ENCODE measurements around the gene HDAC10. TPM values are rescaled to one million over a fixed set of nuclear protein-coding genes. Genes with fewer than 3 reads are reported as not detected.

Gene HDAC10
- total and polyA plus RNA-seq, 7 donors = 7.2 to 47.4 (median 12.5) TPM

- WGBS, 2 donors = 95 to 96% methylated on average over 57 of the region's 57 CpGs
- Histone ChIP-seq H3K9me3 (no peaks in the 10 kb centered on the region), H3K4me1 (peaks cover 0 to 29% (median 25%) of the 10 kb centered on the region in 4 donors), H3K4me3 (no peak overlapping the region), H3K36me3 (peaks cover 42 to 62% (median 51%) of the 10 kb centered on the region in 4 donors), H3K27me3 (no peaks in the 10 kb centered on the region), H3K27ac (no peak overlapping the region)
- no peak for DNase-seq
- intact Hi-C loops (cut with DNase I) = no loop called here
- TF ChIP-seq EP300 (IDR thresholded peaks at IDR 0.05) (no peak), POLR2AphosphoS5 (IDR thresholded peaks at IDR 0.05) (no peak), POLR2A (IDR thresholded peaks at IDR 0.05) (no peak)
- TF ChIP-seq, protein P1, sequence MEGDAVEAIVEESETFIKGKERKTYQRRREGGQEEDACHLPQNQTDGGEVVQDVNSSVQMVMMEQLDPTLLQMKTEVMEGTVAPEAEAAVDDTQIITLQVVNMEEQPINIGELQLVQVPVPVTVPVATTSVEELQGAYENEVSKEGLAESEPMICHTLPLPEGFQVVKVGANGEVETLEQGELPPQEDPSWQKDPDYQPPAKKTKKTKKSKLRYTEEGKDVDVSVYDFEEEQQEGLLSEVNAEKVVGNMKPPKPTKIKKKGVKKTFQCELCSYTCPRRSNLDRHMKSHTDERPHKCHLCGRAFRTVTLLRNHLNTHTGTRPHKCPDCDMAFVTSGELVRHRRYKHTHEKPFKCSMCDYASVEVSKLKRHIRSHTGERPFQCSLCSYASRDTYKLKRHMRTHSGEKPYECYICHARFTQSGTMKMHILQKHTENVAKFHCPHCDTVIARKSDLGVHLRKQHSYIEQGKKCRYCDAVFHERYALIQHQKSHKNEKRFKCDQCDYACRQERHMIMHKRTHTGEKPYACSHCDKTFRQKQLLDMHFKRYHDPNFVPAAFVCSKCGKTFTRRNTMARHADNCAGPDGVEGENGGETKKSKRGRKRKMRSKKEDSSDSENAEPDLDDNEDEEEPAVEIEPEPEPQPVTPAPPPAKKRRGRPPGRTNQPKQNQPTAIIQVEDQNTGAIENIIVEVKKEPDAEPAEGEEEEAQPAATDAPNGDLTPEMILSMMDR (IDR thresholded peaks at IDR 0.05) = no peak
These were observed 38.3 kb upstream of the HDAC10 start for GRCh38 chr22:50289151-50289941.

DNA sequence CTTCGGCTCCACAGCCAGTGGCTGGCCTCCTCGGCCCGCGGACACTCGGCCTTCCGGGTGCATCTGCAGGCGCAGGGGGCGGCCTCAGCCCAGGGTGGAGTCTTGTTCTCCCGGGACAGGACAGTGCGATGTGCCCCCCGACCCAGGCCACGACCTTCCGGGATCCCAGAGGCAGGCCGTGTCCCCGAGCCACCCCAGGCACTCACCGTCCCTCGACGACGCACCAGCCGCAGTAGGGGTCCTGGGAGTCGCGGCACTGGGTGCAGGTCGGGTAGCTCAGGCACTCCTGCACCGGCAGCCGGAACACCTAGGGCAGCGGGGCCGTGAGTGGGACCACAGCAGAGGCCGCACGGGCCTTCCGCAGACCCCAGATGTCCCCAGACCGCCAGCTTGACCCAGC, 36.7 kb upstream of the HDAC10 start:
- intact Hi-C loops (cut with DNase I) = no loop called here
- Histone ChIP-seq H3K27ac (no peak overlapping the region), H3K27me3 (no peaks in the 10 kb centered on the region), H3K4me3 (no peak overlapping the region), H3K36me3 (peaks cover 57 to 78% (median 65%) of the 10 kb centered on the region in 4 donors), H3K9me3 (no peaks in the 10 kb centered on the region), H3K4me1 (peaks cover 0 to 16% (median 12%) of the 10 kb centered on the region in 4 donors)
- TF ChIP-seq, protein P1 (IDR thresholded peaks at IDR 0.05) = no peak
- TF ChIP-seq POLR2AphosphoS5 (IDR thresholded peaks at IDR 0.05) (no peak), POLR2A (IDR thresholded peaks at IDR 0.05) (no peak), EP300 (IDR thresholded peaks at IDR 0.05) (no peak)
- DNase-seq = no peak
- WGBS, 2 donors = 95 to 96% methylated on average over 31 of the region's 31 CpGs

DNA sequence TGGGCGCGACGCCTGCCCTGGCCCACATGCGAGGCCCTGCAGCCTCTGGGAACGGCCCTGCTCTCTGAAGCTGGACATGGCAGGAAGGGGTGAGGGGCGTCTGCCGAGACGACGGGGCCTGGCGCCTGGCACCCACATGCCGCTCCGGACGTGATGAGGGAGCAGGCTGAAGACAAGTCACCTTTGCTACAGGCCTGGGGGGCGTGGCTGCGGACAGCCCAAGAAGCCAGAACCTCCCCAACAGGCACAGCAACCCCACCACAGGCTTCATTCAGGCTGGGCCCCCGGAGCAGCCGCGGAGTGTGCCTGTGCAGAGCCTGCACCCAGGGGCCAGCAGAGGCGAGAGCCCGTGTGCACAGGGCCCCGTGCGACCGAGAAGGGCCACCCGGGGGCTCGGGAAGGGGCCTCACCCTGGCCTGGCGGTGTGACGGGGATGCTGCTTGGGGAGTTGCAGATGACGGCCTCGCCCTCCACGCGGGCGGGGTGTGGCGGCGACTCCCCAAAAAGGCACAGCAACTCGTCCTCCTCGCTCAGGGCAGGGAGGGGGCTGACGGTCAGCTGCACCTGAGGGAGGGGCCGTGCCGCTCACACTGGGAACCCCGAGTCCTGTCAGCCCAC, 35.7 kb upstream of the HDAC10 start:
- Histone ChIP-seq H3K36me3 (peaks cover 66 to 88% (median 73%) of the 10 kb centered on the region in 4 donors), H3K4me3 (no peak overlapping the region), H3K4me1 (peaks cover 0 to 15% (median 12%) of the 10 kb centered on the region in 4 donors), H3K9me3 (no peaks in the 10 kb centered on the region), H3K27ac (no peak overlapping the region), H3K27me3 (no peaks in the 10 kb centered on the region)
- 87 to 90% methylated on average over 40 of the region's 40 CpGs for WGBS, 2 donors
- TF ChIP-seq POLR2AphosphoS5 (IDR thresholded peaks at IDR 0.05) = no peak
- TF ChIP-seq EP300 (IDR thresholded peaks at IDR 0.05) = no peak
- TF ChIP-seq, protein P1 (IDR thresholded peaks at IDR 0.05) = no peak
- no peak for TF ChIP-seq POLR2A (IDR thresholded peaks at IDR 0.05)
- DNase-seq = no peak
- intact Hi-C loops (cut with DNase I) = no loop called here

- Histone ChIP-seq H3K27ac (no peak overlapping the region), H3K36me3 (peaks cover 71 to 91% (median 79%) of the 10 kb centered on the region in 4 donors), H3K27me3 (no peaks in the 10 kb centered on the region), H3K4me3 (no peak overlapping the region), H3K9me3 (no peaks in the 10 kb centered on the region), H3K4me1 (peaks cover 0 to 15% (median 9%) of the 10 kb centered on the region in 4 donors)
- TF ChIP-seq, protein P1 (IDR thresholded peaks at IDR 0.05) = no peak
- TF ChIP-seq POLR2AphosphoS5 (IDR thresholded peaks at IDR 0.05) (no peak), EP300 (IDR thresholded peaks at IDR 0.05) (no peak), POLR2A (IDR thresholded peaks at IDR 0.05) (no peak)
- DNase-seq = no peak
- 71 to 85% methylated on average over 21 of the region's 21 CpGs for WGBS, 2 donors
- intact Hi-C loops (cut with DNase I) = no loop called here
These were observed 35.2 kb upstream of the HDAC10 start for GRCh38 chr22:50286275-50286674.
